DND-41 (cell line): ENCODE data around the gene FDXR.

Experiments
- EZH2 ChIP-seq: IDR thresholded peaks from 3 replicates; pipeline ENCODE4 v1.6.1; 2012; ENCODE audit warnings: borderline replicate concordance, low read depth, mild to moderate bottlenecking, moderate library complexity, low read length, inconsistent platforms; ENCODE audit not compliant: severe bottlenecking
- TF ChIP-seq, protein P1 (sequence below): IDR thresholded peaks from 2 replicates; pipeline ENCODE4 v1.5.1; 2012; ENCODE audit warnings: borderline replicate concordance, low read length, moderate library complexity, mild to moderate bottlenecking; ENCODE audit not compliant: poor library complexity, severe bottlenecking; ENCODE audit errors: extremely low read depth

DNA sequence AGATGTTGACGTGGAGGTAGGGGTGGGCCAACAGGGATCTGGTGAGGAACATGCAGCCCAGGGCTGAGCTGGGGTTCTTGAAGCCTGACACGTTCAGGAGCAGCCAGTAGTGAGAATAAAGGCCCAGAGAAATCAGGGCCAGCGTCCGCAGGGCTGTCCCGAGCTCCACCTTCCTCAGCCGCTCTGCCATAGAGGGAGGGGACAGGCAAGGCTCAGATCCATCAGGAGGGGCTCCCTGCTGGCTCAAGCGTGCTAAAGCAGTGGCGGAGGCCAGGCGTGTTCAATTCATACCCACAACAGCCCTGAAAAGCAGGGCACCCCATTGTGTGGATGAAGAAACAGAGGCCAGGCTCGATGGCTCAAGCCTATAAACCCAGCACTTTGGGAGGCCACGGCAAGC, 8.3 kb upstream of the FDXR start:
- TF ChIP-seq, protein P1, sequence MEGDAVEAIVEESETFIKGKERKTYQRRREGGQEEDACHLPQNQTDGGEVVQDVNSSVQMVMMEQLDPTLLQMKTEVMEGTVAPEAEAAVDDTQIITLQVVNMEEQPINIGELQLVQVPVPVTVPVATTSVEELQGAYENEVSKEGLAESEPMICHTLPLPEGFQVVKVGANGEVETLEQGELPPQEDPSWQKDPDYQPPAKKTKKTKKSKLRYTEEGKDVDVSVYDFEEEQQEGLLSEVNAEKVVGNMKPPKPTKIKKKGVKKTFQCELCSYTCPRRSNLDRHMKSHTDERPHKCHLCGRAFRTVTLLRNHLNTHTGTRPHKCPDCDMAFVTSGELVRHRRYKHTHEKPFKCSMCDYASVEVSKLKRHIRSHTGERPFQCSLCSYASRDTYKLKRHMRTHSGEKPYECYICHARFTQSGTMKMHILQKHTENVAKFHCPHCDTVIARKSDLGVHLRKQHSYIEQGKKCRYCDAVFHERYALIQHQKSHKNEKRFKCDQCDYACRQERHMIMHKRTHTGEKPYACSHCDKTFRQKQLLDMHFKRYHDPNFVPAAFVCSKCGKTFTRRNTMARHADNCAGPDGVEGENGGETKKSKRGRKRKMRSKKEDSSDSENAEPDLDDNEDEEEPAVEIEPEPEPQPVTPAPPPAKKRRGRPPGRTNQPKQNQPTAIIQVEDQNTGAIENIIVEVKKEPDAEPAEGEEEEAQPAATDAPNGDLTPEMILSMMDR: no peak
- TF ChIP-seq EZH2: no peak
